Stimulated activated naive CD8-positive, alpha-beta T cell treated with anti-CD3 and anti-CD28 coated beads, Interleukin-15, Interleukin-2, amounts not matched to agents 100 ng/mL and 50 ng/mL, for 24 hours (primary cell): ENCODE results near the gene LOXL3.

Experiments used
- H3K27ac Mint-ChIP-seq: one replicate; pipeline ENCODE4 v1.8.0; 2021; ENCODE audit warnings: mild to moderate bottlenecking, mixed read lengths
- H3K27me3 Mint-ChIP-seq: one replicate; pipeline ENCODE4 v1.8.0; 2021; ENCODE audit warnings: mixed read lengths
- H3K36me3 Mint-ChIP-seq: one replicate; pipeline ENCODE4 v1.8.0; 2021; ENCODE audit warnings: low read depth, mixed read lengths
- H3K4me1 Mint-ChIP-seq: one replicate; pipeline ENCODE4 v1.8.0; 2021; ENCODE audit warnings: low read depth, mixed read lengths
- H3K4me3 Mint-ChIP-seq: one replicate; pipeline ENCODE4 v1.8.0; 2021; ENCODE audit warnings: mild to moderate bottlenecking, mixed read lengths
- H3K9me3 Mint-ChIP-seq: one replicate; pipeline ENCODE4 v1.8.0; 2021; ENCODE audit warnings: mixed read lengths

LOXL3 gene

GRCh38 chr2:74578408-74578807 lies 24.7 kb upstream of the LOXL3 start:
- Mint-ChIP-seq H3K27me3 (peaks cover 3% of the 10 kb centered on the region), H3K27ac (no peak overlapping the region), H3K9me3 (peaks cover 6% of the 10 kb centered on the region), H3K4me3 (no peak overlapping the region), H3K4me1 (peaks cover 24% of the 10 kb centered on the region), H3K36me3 (no peaks in the 10 kb centered on the region)

DNA sequence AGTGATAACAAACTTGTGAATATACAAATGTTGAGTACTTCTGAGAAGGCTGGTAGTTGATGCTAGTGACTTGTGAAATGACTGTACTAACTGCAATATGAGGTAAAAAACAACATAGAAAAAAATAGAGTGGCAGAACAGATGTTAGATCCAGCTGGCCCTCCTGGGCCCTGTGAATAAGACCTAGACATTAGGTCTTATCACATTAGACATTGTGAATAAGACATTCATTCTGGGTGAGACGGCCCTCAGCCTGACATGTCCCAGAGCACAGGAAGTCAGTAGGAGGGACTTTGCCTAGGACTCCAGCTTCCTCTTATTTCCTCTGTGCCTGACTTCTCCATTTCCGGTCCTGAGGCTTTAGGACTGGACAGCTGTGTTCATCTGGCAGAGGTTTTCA lies 23.7 kb upstream of the LOXL3 start:
- Mint-ChIP-seq H3K27me3 (peaks cover 3% of the 10 kb centered on the region), H3K4me1 (peaks cover 26% of the 10 kb centered on the region), H3K36me3 (no peaks in the 10 kb centered on the region), H3K4me3 (no peak overlapping the region), H3K27ac (no peak overlapping the region), H3K9me3 (peaks cover 6% of the 10 kb centered on the region)

GRCh38 chr2:74576863-74577229 lies 23.1 kb upstream of the LOXL3 start:
- H3K36me3 Mint-ChIP-seq, result no peaks in the 10 kb centered on the region
- H3K9me3 Mint-ChIP-seq, result peaks cover 6% of the 10 kb centered on the region
- no peak overlapping the region for H3K27ac Mint-ChIP-seq
- H3K4me1 Mint-ChIP-seq, result peaks cover 32% of the 10 kb centered on the region
- no peak overlapping the region for H3K4me3 Mint-ChIP-seq
- peaks cover 3% of the 10 kb centered on the region for H3K27me3 Mint-ChIP-seq

- no peak overlapping the region for H3K27ac Mint-ChIP-seq
- no peaks in the 10 kb centered on the region for H3K36me3 Mint-ChIP-seq
- no peak overlapping the region for H3K4me3 Mint-ChIP-seq
Measured at GRCh38 chr2:74576211-74576862, 22.6 kb upstream of the LOXL3 start.

GRCh38 chr2:74575320-74575719 lies 21.6 kb upstream of the LOXL3 start:
- H3K9me3 Mint-ChIP-seq, result peaks cover 6% of the 10 kb centered on the region
- no peaks in the 10 kb centered on the region for H3K27me3 Mint-ChIP-seq
- H3K4me1 Mint-ChIP-seq, result peaks cover 32% of the 10 kb centered on the region
- H3K36me3 Mint-ChIP-seq, result no peaks in the 10 kb centered on the region
- no peak overlapping the region for H3K27ac Mint-ChIP-seq
- H3K4me3 Mint-ChIP-seq, result no peak overlapping the region

More at GRCh38 chr2:74576211-74576862, 22.6 kb upstream of the LOXL3 start:
- Mint-ChIP-seq H3K4me1 (peaks cover 32% of the 10 kb centered on the region), H3K27me3 (peaks cover 3% of the 10 kb centered on the region), H3K9me3 (peaks cover 6% of the 10 kb centered on the region)

DNA sequence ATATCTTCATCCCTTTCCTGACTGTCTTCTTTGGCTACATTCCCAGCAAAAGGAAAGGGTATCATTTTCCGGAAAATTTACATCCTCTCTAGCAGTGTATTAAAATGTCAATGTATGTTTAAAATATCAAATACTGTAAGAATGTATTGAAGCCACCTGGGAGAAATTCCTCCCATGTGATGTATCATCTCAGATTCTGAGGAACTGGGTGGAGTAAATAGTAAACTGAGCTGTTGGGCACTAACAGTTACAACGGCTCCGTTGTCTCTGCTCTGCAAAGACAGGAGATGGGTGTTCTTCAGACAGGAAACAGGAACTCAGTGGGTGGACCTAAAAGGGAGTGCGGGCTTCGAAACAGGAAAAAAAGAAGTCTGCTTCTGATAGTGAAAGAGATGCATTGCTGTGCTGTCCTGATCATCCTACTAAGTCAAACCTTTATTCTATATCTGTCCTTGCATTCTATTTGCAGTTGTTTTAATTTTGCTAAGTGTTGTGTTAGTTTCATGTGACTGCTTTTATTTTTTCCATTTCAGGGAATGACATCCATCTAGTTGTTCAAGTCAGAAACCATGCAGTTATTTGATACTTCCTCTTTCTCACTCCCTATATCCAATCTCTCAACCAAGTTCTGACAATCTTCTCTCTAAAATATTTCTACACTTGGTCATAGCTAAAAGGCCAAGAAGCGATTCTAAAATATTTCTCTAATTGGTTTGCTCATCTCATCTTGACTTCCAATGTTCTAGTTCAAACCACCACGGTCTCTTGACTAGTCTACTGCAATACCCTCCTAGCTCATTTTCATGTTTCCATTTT lies 20.2 kb upstream of the LOXL3 start:
- Mint-ChIP-seq H3K4me3 (peak overlapping the region; percentile 63), H3K9me3 (peaks cover 6% of the 10 kb centered on the region), H3K27ac (peak overlapping the region; percentile 73), H3K36me3 (no peaks in the 10 kb centered on the region), H3K4me1 (peaks cover 34% of the 10 kb centered on the region), H3K27me3 (no peaks in the 10 kb centered on the region)

DNA sequence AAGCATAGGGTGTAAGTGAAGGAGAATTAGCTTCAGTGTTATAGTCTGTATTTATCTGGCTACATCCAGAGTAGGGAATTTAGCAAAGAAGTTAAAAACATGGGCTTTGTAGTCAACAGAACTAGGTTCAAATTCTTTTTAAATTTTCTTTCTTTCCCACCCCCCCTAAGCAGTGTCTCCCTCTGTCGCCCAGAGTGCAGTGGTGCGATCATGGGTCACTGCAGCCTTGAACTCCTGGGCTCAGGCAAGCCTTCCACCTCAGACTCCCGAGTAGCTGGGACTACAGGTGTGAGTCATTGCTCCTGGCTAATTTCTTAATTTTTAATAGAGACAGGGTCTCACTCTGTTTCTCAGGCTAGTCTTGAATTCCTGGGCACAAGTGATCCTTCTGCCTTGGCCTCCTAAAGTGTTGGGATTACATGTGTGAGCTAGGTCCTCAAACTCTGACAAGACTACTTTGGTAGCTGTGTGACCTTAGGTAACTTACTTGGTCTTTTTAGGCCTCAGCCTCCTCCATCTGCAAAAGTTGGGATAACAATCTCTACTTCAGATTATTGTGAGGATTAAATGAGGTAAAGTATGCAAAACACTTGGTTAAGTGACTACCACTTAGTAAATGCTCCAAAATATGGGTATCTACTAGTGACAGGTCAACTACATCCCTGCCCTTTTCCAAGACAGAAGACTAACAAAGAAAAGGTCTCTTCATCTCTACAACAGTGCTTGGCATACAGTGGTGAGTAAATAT lies 18.6 kb upstream of the LOXL3 start:
- Mint-ChIP-seq H3K27ac (no peak overlapping the region), H3K27me3 (peaks cover 8% of the 10 kb centered on the region), H3K9me3 (peaks cover 6% of the 10 kb centered on the region), H3K4me3 (no peak overlapping the region), H3K4me1 (peaks cover 45% of the 10 kb centered on the region), H3K36me3 (no peaks in the 10 kb centered on the region)

DNA sequence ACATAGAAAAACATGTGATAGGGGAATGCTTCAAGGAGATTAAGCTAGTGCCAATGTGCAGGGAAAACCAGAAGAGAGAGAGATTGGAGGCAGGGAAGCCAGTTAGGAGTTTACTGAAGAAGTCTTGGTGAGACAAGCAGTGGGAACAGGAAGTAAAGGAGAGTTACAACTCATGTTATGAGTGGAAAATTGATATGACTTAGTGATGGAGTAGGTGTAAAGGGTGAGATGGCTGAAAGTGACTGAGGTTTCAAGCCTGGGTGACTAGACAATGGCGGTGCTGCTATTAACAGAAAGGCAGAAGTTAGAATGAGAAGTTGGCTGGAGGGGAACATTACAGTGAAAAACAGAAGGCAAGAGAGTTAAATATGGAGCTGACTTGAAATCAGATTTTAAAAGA lies 17.3 kb upstream of the LOXL3 start:
- Mint-ChIP-seq H3K27ac (no peak overlapping the region), H3K36me3 (no peaks in the 10 kb centered on the region), H3K4me3 (no peak overlapping the region), H3K4me1 (peaks cover 53% of the 10 kb centered on the region), H3K9me3 (peaks cover 6% of the 10 kb centered on the region), H3K27me3 (peaks cover 8% of the 10 kb centered on the region)

GRCh38 chr2:74569686-74570085 lies 15.9 kb upstream of the LOXL3 start:
- no peaks in the 10 kb centered on the region for H3K36me3 Mint-ChIP-seq
- H3K9me3 Mint-ChIP-seq, result peaks cover 5% of the 10 kb centered on the region
- H3K27me3 Mint-ChIP-seq, result peaks cover 8% of the 10 kb centered on the region
- H3K27ac Mint-ChIP-seq, result no peak overlapping the region
- H3K4me1 Mint-ChIP-seq, result peaks cover 57% of the 10 kb centered on the region
- no peak overlapping the region for H3K4me3 Mint-ChIP-seq

- Mint-ChIP-seq H3K4me1 (peaks cover 43% of the 10 kb centered on the region), H3K36me3 (no peaks in the 10 kb centered on the region), H3K27ac (peak overlapping the region; percentile 1), H3K27me3 (peaks cover 13% of the 10 kb centered on the region), H3K9me3 (no peaks in the 10 kb centered on the region), H3K4me3 (no peak overlapping the region)
Measured at GRCh38 chr2:74567881-74568280, 14.1 kb upstream of the LOXL3 start.

- Mint-ChIP-seq H3K9me3 (no peaks in the 10 kb centered on the region), H3K36me3 (no peaks in the 10 kb centered on the region), H3K4me1 (peaks cover 38% of the 10 kb centered on the region), H3K27ac (peak overlapping the region; percentile 90), H3K27me3 (peaks cover 22% of the 10 kb centered on the region), H3K4me3 (peak overlapping the region; percentile 68)
Measured at GRCh38 chr2:74566754-74567085, 13.0 kb upstream of the LOXL3 start.

DNA sequence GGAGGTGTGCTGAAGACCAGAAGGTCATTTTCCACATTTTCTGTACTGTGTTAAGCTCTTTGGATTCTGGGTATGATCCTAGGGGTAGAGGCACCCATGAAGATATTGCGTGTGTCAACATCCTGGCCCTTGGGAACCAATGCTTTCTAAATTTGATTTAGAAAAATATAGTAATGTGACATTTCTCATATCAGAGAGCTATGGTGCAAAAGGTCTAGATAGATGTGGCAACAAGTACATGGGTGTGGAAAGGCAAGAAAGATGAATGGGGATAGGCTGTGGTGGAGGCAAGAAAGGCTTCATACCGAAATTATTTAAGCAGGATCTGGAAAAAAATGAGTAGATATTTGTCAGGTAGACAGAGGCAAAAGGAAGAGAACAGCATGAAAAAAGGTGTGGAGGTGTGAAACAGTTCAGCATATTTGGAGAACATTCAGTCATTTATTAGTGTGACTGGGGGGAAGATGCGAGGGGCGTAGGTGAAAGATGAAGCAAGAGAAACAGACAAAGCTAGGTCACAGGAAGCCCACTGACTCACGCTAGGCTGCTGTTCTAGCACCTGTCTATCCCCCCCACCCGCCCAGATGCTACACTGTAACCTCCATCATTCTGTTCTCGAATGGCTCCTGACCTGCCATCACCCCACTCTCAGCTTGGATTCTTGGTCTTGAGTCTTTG lies 12.5 kb upstream of the LOXL3 start:
- Mint-ChIP-seq H3K36me3 (no peaks in the 10 kb centered on the region), H3K27ac (peak overlapping the region; percentile 90), H3K4me1 (peaks cover 38% of the 10 kb centered on the region), H3K9me3 (no peaks in the 10 kb centered on the region), H3K4me3 (peak overlapping the region; percentile 68), H3K27me3 (peaks cover 27% of the 10 kb centered on the region)

DNA sequence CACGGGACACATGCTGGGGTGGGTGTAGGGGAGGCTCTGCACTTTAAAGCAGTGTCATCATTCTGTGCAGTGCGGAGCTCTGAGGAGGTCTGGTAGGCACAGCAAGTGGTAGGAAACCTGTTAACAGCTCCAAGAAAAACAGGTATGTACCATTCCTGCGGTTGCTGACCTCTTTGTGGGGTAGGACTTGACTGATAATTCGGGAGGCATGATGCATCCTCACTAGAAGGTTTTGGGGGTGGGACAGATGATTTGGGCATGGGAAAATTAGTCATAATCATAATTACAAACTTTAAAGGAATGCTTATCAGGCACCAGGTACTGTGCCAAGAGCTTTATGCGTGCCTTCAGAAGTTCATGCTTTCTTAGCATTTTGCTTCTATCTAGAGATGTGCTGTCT lies 10.5 kb upstream of the LOXL3 start:
- Mint-ChIP-seq H3K36me3 (no peaks in the 10 kb centered on the region), H3K27me3 (peaks cover 33% of the 10 kb centered on the region), H3K4me1 (peaks cover 45% of the 10 kb centered on the region), H3K9me3 (no peaks in the 10 kb centered on the region), H3K4me3 (no peak overlapping the region), H3K27ac (no peak overlapping the region)

- no peaks in the 10 kb centered on the region for H3K36me3 Mint-ChIP-seq
- H3K4me1 Mint-ChIP-seq, result peaks cover 26% of the 10 kb centered on the region
- H3K4me3 Mint-ChIP-seq, result no peak overlapping the region
- H3K27ac Mint-ChIP-seq, result no peak overlapping the region
- H3K9me3 Mint-ChIP-seq, result no peaks in the 10 kb centered on the region
- H3K27me3 Mint-ChIP-seq, result peaks cover 25% of the 10 kb centered on the region
Measured at GRCh38 chr2:74562126-74562775, 8.5 kb upstream of the LOXL3 start.
